ENCODE measurements around the gene EYS. TPM values are rescaled to one million over a fixed set of nuclear protein-coding genes. Genes with fewer than 3 reads are reported as not detected.
"Not testable (repeated sequence)": the region's sequence is repeated elsewhere in the genome, so short reads cannot be mapped to it uniquely, and the experiment has no call there.

Gene EYS
- total RNA-seq, 1 experiment from 2014 or later, result not detected

GRCh38 chr6:65350530-65350929 is 356.5 kb downstream of the EYS start:
- POLR2A ChIA-PET, result no interaction called here
- no peak for DNase-seq (ENCODE audit: low read depth, low spot score)
- intact Hi-C loops (cut with micrococcal nuclease), result no loop called here
- H2AFZ ChIP-seq (ENCODE audit: low read depth, low read length, poor library complexity, severe bottlenecking), result no peak overlapping the region
- no peak for ATAC-seq
- H3K4me1 ChIP-seq (ENCODE audit: control insufficient read depth in 1 of 2, insufficient read depth in 2 of 2, low read length in 2 of 2), result no peaks in the 10 kb centered on the region
- TF ChIP-seq SRF (IDR thresholded peaks at IDR 0.05; ENCODE audit: low read depth) (no peak), SP1 (IDR thresholded peaks at IDR 0.05; ENCODE audit: low read depth) (no peak), EZH2phosphoT487 (IDR thresholded peaks at IDR 0.05; ENCODE audit: borderline replicate concordance) (no peak), CBX3 (IDR thresholded peaks at IDR 0.05; ENCODE audit: low read depth) (no peak), FOSL1 (IDR thresholded peaks at IDR 0.05; ENCODE audit: low read depth) (no peak), CEBPB (IDR thresholded peaks at IDR 0.05; ENCODE audit: low read depth) (no peak), YY1 (IDR thresholded peaks at IDR 0.05; ENCODE audit: extremely low read depth, insufficient replicate concordance, low read depth, low read length) (no peak), ZFX (IDR thresholded peaks at IDR 0.05) (no peak), ELF1 (IDR thresholded peaks at IDR 0.05; ENCODE audit: borderline replicate concordance, low read depth) (no peak), MAX (IDR thresholded peaks at IDR 0.05) (no peak), ATF3 (IDR thresholded peaks at IDR 0.05) (no peak), ZBTB33 (IDR thresholded peaks at IDR 0.05; ENCODE audit: extremely low read depth, insufficient replicate concordance, low read length) (no peak), JUND (IDR thresholded peaks at IDR 0.05) (no peak)
- no peaks in the 10 kb centered on the region for H3K36me3 ChIP-seq (ENCODE audit: control insufficient read depth in 1 of 2, insufficient read depth in 2 of 2, low read length in 2 of 2)
- RAD21 ChIA-PET (ENCODE audit: low non-redundant PET in 1 of 2, low total read pairs in 2 of 2, uncharacterized antibody in 2 of 2, unreplicated experiment in 2 of 2), result no interaction called here
- H3K4me2 ChIP-seq (ENCODE audit: low read length), result no peak overlapping the region
- no peaks in the 10 kb centered on the region for H4K20me1 ChIP-seq (ENCODE audit: insufficient read depth)
- no peak overlapping the region for H3K4me3 ChIP-seq (replicated peaks in 1 of 2; ENCODE audit: low read depth in 1 of 2, low read length in 2 of 2)
- H3K9me3 ChIP-seq (ENCODE audit: control insufficient read depth in 1 of 2, insufficient read depth in 1 of 2, low read depth in 1 of 2, low read length in 2 of 2), result peaks cover 7 to 10% of the 10 kb centered on the region in 2 experiments; a peak in 2 of 4 replicates
- no TSS peak for BruUV-seq (replicated peaks)
- H3K9ac ChIP-seq (ENCODE audit: low read length), result no peak overlapping the region
- CTCF ChIA-PET, result no interaction called here
- H3K79me2 ChIP-seq (ENCODE audit: insufficient read depth, low read length), result no peaks in the 10 kb centered on the region
- no peak overlapping the region for H3K27ac ChIP-seq (ENCODE audit: low read depth, low read length)
- no peaks in the 10 kb centered on the region for H3K27me3 ChIP-seq (ENCODE audit: insufficient read depth, low read length)
- no peaks in the 10 kb centered on the region for H3K9me2 ChIP-seq (ENCODE audit: insufficient read depth)

- H3K79me2 ChIP-seq (ENCODE audit: insufficient read depth, low read length); POLR2A ChIA-PET; DNase-seq (ENCODE audit: low read depth, low spot score); H2AFZ ChIP-seq (ENCODE audit: low read depth, low read length, poor library complexity, severe bottlenecking); RAD21 ChIA-PET (ENCODE audit: low non-redundant PET in 1 of 2, low total read pairs in 2 of 2, uncharacterized antibody in 2 of 2, unreplicated experiment in 2 of 2); H3K9me2 ChIP-seq (ENCODE audit: insufficient read depth); H3K9ac ChIP-seq (ENCODE audit: low read length); H3K4me2 ChIP-seq (ENCODE audit: low read length); CTCF ChIA-PET; H3K36me3 ChIP-seq (ENCODE audit: control insufficient read depth in 1 of 2, insufficient read depth in 2 of 2, low read length in 2 of 2); H3K27ac ChIP-seq (ENCODE audit: low read depth, low read length); ATAC-seq; H3K4me1 ChIP-seq (ENCODE audit: control insufficient read depth in 1 of 2, insufficient read depth in 2 of 2, low read length in 2 of 2); H3K4me3 ChIP-seq (replicated peaks in 1 of 2; ENCODE audit: low read depth in 1 of 2, low read length in 2 of 2); BruUV-seq (replicated peaks); H4K20me1 ChIP-seq (ENCODE audit: insufficient read depth); intact Hi-C loops (cut with micrococcal nuclease); H3K27me3 ChIP-seq (ENCODE audit: insufficient read depth, low read length): not testable (repeated sequence)
- H3K9me3 ChIP-seq (ENCODE audit: control insufficient read depth in 1 of 2, insufficient read depth in 1 of 2, low read depth in 1 of 2, low read length in 2 of 2), result peaks cover 0 to 14% of the 10 kb centered on the region in 2 experiments; a peak in 1 of 4 replicates
These were observed 404.4 kb downstream of the EYS start for GRCh38 chr6:65302655-65303054.
